Neural cell (in vitro differentiated cells): ENCODE measurements around the gene PCDHGC3. TPM values are rescaled to one million over a fixed set of nuclear protein-coding genes. Genes with fewer than 3 reads are reported as not detected.

Source experiments
- H2AFZ ChIP-seq: fragments of 200-600, 300-800 bp; sonication (generic), shearing (Covaris generic); 2 replicates; pipeline ENCODE4 v1.6.0; 2014; ENCODE audit warnings: low read depth, mild to moderate bottlenecking, antibody characterized with exemption, low read length, moderate library complexity
- H3F3A ChIP-seq: fragments of 200-600 bp; shearing (Covaris generic); 2 replicates; pipeline ENCODE4 v1.6.1; 2016; ENCODE audit warnings: mild to moderate bottlenecking, moderate library complexity, mixed read lengths, antibody characterized with exemption, low read length; ENCODE audit not compliant: insufficient read depth, poor library complexity, severe bottlenecking
- H3K27ac ChIP-seq: fragments of 200-600, 300-800 bp; sonication (generic), shearing (Covaris generic); 2 replicates; pipeline ENCODE4 v1.5.1; 2014; ENCODE audit warnings: mild to moderate bottlenecking, low read length, moderate library complexity
- H3K27me3 ChIP-seq: fragments of 300-800, 200-600 bp; sonication (generic), shearing (Covaris generic); 2 replicates; pipeline ENCODE4 v1.6.0; 2014; ENCODE audit warnings: mild to moderate bottlenecking, low read depth, low read length, moderate library complexity; ENCODE audit not compliant: insufficient read depth
- H3K36me3 ChIP-seq: fragments of 300-800, 200-600 bp; sonication (generic), shearing (Covaris generic); 2 replicates; pipeline ENCODE4 v1.5.1; 2014; ENCODE audit warnings: mild to moderate bottlenecking, antibody characterized with exemption, low read length, moderate library complexity; ENCODE audit not compliant: insufficient read depth
- H3K4me2 ChIP-seq: fragments of 300-800, 200-600 bp; sonication (generic), shearing (Covaris generic); 2 replicates; pipeline ENCODE4 v1.6.0; 2014; ENCODE audit warnings: mild to moderate bottlenecking, low read length
- H3K4me3 ChIP-seq: fragments of 300-800, 200-600 bp; sonication (generic), shearing (Covaris generic); 2 replicates; pipeline ENCODE4 v1.5.1; 2014; ENCODE audit warnings: mild to moderate bottlenecking, low read length, moderate library complexity
- H3K79me2 ChIP-seq: fragments of 200-600 bp; shearing (Covaris generic); replicated peaks from 2 replicates; pipeline ENCODE4 v1.6.0; 2014; ENCODE audit warnings: mild to moderate bottlenecking, low read length, moderate library complexity; ENCODE audit not compliant: insufficient read depth
- H3K9ac ChIP-seq: fragments of 300-800, 200-600 bp; sonication (generic), shearing (Covaris generic); 2 replicates; pipeline ENCODE4 v1.6.1; 2016; ENCODE audit warnings: mild to moderate bottlenecking, low read length, mixed read lengths
- H3K9me2 ChIP-seq: fragments of 200-600 bp; shearing (Covaris generic); 2 replicates; pipeline ENCODE4 v1.6.1; 2016; ENCODE audit warnings: mild to moderate bottlenecking, low read length, mixed read lengths; ENCODE audit not compliant: insufficient read depth
- H3K9me3 ChIP-seq: fragments of 200-600, 300-800 bp; sonication (generic), shearing (Covaris generic); 2 replicates; pipeline ENCODE4 v1.6.1; 2016; ENCODE audit warnings: mild to moderate bottlenecking, mixed run types, low read length, moderate library complexity, mixed read lengths
- H4K20me1 ChIP-seq: fragments of 200-600 bp; shearing (Covaris generic); 2 replicates; pipeline ENCODE4 v1.6.1; 2016; ENCODE audit warnings: mild to moderate bottlenecking, mixed run types; ENCODE audit not compliant: insufficient read depth
- CTCF ChIP-seq: fragments of 450-650 bp; IDR thresholded peaks from 2 replicates; pipeline ENCODE4 v1.5.1; 2014; ENCODE audit warnings: antibody characterized with exemption, mild to moderate bottlenecking, moderate library complexity; ENCODE audit not compliant: poor library complexity, severe bottlenecking
- EP300 ChIP-seq: fragments of 450-650 bp; conservative IDR thresholded peaks from 2 replicates; pipeline ENCODE4 v1.6.1; 2014; ENCODE audit warnings: antibody characterized with exemption, mild to moderate bottlenecking, moderate library complexity; ENCODE audit not compliant: poor library complexity, severe bottlenecking
- EZH2 ChIP-seq: fragments of 200-600, 300-800 bp; shearing (Covaris generic), sonication (generic); IDR thresholded peaks from 2 replicates; pipeline ENCODE4 v1.6.1; 2014; ENCODE audit warnings: antibody characterized with exemption, low read length, borderline replicate concordance, mild to moderate bottlenecking; ENCODE audit not compliant: insufficient read depth, poor library complexity, severe bottlenecking
- MXI1 ChIP-seq: fragments of 450-650 bp; conservative IDR thresholded peaks from 2 replicates; pipeline ENCODE4 v1.6.1; 2014; ENCODE audit warnings: antibody characterized with exemption, mild to moderate bottlenecking; ENCODE audit not compliant: poor library complexity, severe bottlenecking
- POLR2AphosphoS5 ChIP-seq: IDR thresholded peaks from 2 replicates; pipeline ENCODE4 v1.6.1; 2012
- RAD21 ChIP-seq: fragments of 450-650 bp; conservative IDR thresholded peaks from 2 replicates; pipeline ENCODE4 v1.6.1; 2014; ENCODE audit warnings: antibody characterized with exemption, mild to moderate bottlenecking, moderate library complexity
- SMC3 ChIP-seq: fragments of 450-650 bp; conservative IDR thresholded peaks from 2 replicates; pipeline ENCODE4 v1.6.1; 2014; ENCODE audit warnings: antibody characterized with exemption, mild to moderate bottlenecking, moderate library complexity; ENCODE audit not compliant: poor library complexity
- TAF1 ChIP-seq: IDR thresholded peaks from 2 replicates; pipeline ENCODE4 v1.6.1; 2012; ENCODE audit warnings: low read depth
- polyA plus RNA-seq: library from polyadenylated mRNA; depleted of rRNA; stranded (reverse); fragments of >200 nt; gene quantifications from 2 replicates; pipeline ENCODE4 v1.2.3, GENCODE V29; 2014
- TF ChIP-seq, protein P1 (sequence below): IDR thresholded peaks from 2 replicates; pipeline ENCODE4 v1.6.1; 2012; ENCODE audit warnings: borderline replicate concordance

The PCDHGC3 gene
- polyA plus RNA-seq, 1 donor from 2014 or later, result 2.1 TPM

GRCh38 chr5:141525653-141526052 lies 49.9 kb downstream of the PCDHGC3 start:
- no peaks in the 10 kb centered on the region for H3K27me3 ChIP-seq
- H3K36me3 ChIP-seq, result peaks cover 16% of the 10 kb centered on the region
- no peak overlapping the region for H3K4me2 ChIP-seq
- H4K20me1 ChIP-seq, result no peaks in the 10 kb centered on the region
- no peaks in the 10 kb centered on the region for H3K9me2 ChIP-seq
- no peak for TF ChIP-seq CTCF
- TF ChIP-seq POLR2AphosphoS5, result no peak
- TF ChIP-seq MXI1, result no peak
- TF ChIP-seq SMC3, result no peak
- TF ChIP-seq, protein P1, sequence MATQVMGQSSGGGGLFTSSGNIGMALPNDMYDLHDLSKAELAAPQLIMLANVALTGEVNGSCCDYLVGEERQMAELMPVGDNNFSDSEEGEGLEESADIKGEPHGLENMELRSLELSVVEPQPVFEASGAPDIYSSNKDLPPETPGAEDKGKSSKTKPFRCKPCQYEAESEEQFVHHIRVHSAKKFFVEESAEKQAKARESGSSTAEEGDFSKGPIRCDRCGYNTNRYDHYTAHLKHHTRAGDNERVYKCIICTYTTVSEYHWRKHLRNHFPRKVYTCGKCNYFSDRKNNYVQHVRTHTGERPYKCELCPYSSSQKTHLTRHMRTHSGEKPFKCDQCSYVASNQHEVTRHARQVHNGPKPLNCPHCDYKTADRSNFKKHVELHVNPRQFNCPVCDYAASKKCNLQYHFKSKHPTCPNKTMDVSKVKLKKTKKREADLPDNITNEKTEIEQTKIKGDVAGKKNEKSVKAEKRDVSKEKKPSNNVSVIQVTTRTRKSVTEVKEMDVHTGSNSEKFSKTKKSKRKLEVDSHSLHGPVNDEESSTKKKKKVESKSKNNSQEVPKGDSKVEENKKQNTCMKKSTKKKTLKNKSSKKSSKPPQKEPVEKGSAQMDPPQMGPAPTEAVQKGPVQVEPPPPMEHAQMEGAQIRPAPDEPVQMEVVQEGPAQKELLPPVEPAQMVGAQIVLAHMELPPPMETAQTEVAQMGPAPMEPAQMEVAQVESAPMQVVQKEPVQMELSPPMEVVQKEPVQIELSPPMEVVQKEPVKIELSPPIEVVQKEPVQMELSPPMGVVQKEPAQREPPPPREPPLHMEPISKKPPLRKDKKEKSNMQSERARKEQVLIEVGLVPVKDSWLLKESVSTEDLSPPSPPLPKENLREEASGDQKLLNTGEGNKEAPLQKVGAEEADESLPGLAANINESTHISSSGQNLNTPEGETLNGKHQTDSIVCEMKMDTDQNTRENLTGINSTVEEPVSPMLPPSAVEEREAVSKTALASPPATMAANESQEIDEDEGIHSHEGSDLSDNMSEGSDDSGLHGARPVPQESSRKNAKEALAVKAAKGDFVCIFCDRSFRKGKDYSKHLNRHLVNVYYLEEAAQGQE, result no peak
- TF ChIP-seq EP300, result no peak
- no peak for TF ChIP-seq RAD21
- no peak for TF ChIP-seq TAF1
- no peak for TF ChIP-seq EZH2
- no peak overlapping the region for H3K27ac ChIP-seq
- no peak overlapping the region for H2AFZ ChIP-seq
- no peaks in the 10 kb centered on the region for H3F3A ChIP-seq
- H3K9ac ChIP-seq, result no peak overlapping the region
- no peaks in the 10 kb centered on the region for H3K9me3 ChIP-seq
- no peaks in the 10 kb centered on the region for H3K79me2 ChIP-seq
- H3K4me3 ChIP-seq, result no peak overlapping the region

DNA sequence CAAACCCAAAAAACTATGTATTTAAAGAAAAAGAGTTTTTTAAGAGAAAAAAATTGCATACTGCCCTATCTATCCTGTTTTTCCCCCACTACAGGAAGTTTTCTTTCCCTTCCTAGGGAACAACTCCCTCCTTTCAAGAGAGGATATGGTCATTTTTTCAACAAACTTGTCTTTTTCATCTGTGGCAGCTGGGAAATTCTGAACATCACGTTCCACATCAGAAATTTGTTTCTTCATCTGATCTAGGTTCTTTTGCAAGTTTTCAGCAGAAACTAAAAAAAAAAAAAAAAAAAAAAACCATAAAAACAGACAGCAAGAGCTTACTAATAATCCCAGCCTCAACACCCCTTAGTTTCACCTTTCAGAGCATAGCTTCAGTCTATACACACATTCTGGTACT lies 51.7 kb downstream of the PCDHGC3 start:
- H3K36me3 ChIP-seq, result peaks cover 16% of the 10 kb centered on the region
- H4K20me1 ChIP-seq, result no peaks in the 10 kb centered on the region
- H3K4me2 ChIP-seq, result no peak overlapping the region
- no peak overlapping the region for H3K9ac ChIP-seq
- TF ChIP-seq EZH2 (no peak), CTCF (no peak), SMC3 (no peak), EP300 (no peak), RAD21 (no peak), POLR2AphosphoS5 (no peak), TAF1 (no peak), MXI1 (no peak)
- TF ChIP-seq, protein P1, result no peak
- no peaks in the 10 kb centered on the region for H3K27me3 ChIP-seq
- H3K4me3 ChIP-seq, result no peak overlapping the region
- H3K79me2 ChIP-seq, result no peaks in the 10 kb centered on the region
- no peak overlapping the region for H2AFZ ChIP-seq
- H3K9me3 ChIP-seq, result no peaks in the 10 kb centered on the region
- no peaks in the 10 kb centered on the region for H3K9me2 ChIP-seq
- H3F3A ChIP-seq, result no peaks in the 10 kb centered on the region
- H3K27ac ChIP-seq, result no peak overlapping the region
